Erythroblast (primary cell): Measurements from ENCODE around the gene TOP3B.

Experiments used
- GATA1 ChIP-seq: IDR thresholded peaks from 2 replicates; pipeline ENCODE4 v1.6.1; 2011; ENCODE audit warnings: low read depth, mild to moderate bottlenecking, control low read depth, low read length, moderate library complexity
- POLR2A ChIP-seq: IDR thresholded peaks from 2 replicates; pipeline ENCODE4 v1.6.1; 2011; ENCODE audit warnings: mild to moderate bottlenecking, low read length

DNA sequence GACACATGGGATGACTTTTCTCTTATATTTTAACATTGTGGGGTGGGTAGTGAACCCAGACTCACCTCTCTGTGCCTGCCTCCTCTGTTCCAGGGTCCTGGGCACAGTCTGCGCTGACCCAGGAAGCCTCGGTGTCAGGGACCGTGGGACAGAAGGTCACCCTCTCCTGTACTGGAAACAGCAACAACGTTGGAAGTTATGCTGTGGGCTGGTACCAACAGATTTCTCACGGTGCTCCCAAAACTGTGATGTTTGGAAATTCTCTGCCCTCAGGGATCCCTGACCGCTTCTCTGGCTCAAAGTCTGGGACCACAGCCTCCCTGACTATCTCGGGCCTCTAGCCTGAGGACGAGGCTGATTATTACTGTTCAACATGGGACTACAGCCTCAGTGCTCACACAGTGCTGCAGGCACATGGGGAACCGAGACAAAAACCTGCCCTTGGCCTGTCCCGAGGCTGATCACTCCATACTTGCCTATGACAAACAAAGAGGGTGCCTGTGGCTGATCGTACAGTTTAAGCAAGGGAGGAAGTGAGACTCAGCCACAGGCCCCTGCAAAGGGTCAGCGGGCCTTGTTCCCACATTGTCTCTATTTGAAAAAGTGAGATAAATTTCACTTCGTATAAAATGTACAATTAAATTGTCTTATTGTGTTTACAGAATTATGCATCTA is 43.7 kb upstream of the TOP3B start:
- no peak for TF ChIP-seq POLR2A
- no peak for TF ChIP-seq GATA1
